ENCODE measurements around the gene CD74.

DNA sequence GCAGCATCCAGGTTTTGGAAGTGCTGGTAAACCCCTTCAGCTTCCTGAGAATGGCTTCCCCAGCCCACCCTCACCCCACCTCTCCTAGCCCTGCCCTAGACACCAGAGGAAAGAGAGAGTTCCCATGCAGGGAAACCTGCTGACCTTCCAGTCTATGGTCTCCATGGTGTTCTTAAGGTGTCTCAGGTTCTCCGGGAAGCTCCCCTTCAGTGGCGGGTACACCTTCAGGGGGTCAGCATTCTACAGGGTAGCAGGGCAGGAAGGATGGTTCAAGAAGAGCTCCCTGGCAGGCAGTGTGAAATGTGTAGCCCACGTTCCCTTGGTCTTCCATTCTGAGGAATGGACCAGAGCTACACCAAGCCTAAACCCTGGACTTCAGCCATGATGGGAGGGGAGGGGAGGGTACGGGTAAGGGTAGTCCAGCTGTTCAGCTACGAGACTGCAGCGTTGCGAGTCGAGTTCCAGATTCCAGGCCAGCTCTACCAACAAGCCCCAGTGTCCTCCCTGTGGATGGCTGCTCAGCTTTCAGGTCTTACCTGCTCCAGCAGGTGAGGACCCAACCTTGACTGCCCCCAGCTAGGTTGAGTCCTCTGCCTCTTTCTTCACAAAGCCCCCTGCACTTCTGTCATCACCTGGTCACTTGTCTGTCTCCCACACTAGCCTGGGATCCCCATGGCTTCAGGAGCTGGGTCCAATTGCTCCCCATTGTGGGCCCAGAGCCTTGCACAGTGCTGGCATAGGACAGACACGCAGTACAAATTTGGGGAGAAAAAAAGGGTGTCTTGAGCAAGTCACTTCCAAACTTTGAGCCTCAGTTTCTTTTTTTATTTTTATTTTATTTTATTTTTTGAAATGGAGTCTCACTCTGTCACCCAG lies 7.5 kb downstream of the CD74 start:
- TF ChIP-seq CTCF (IDR thresholded peaks at IDR 0.05) (no peak), SIN3A (IDR thresholded peaks at IDR 0.05; ENCODE audit: borderline replicate concordance, insufficient read depth, low read depth, low read length) (no peak), POLR2AphosphoS5 (IDR thresholded peaks at IDR 0.05; ENCODE audit: low read depth, low read length) (no peak)
- TF ChIP-seq, protein P1, sequence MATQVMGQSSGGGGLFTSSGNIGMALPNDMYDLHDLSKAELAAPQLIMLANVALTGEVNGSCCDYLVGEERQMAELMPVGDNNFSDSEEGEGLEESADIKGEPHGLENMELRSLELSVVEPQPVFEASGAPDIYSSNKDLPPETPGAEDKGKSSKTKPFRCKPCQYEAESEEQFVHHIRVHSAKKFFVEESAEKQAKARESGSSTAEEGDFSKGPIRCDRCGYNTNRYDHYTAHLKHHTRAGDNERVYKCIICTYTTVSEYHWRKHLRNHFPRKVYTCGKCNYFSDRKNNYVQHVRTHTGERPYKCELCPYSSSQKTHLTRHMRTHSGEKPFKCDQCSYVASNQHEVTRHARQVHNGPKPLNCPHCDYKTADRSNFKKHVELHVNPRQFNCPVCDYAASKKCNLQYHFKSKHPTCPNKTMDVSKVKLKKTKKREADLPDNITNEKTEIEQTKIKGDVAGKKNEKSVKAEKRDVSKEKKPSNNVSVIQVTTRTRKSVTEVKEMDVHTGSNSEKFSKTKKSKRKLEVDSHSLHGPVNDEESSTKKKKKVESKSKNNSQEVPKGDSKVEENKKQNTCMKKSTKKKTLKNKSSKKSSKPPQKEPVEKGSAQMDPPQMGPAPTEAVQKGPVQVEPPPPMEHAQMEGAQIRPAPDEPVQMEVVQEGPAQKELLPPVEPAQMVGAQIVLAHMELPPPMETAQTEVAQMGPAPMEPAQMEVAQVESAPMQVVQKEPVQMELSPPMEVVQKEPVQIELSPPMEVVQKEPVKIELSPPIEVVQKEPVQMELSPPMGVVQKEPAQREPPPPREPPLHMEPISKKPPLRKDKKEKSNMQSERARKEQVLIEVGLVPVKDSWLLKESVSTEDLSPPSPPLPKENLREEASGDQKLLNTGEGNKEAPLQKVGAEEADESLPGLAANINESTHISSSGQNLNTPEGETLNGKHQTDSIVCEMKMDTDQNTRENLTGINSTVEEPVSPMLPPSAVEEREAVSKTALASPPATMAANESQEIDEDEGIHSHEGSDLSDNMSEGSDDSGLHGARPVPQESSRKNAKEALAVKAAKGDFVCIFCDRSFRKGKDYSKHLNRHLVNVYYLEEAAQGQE (IDR thresholded peaks at IDR 0.05; ENCODE audit: insufficient read depth in 1 of 2, low read depth in 2 of 2, low read length in 1 of 2) = no peak
